Chondrocyte (in vitro differentiated cells): ENCODE measurements around the gene CDK1. TPM values are rescaled to one million over a fixed set of nuclear protein-coding genes. Genes with fewer than 3 reads are reported as not detected.

Experiments
- DNase-seq: peaks from one replicate; pipeline ENCODE4 v3.0.0; 2021; ENCODE audit warnings: mixed read lengths, low spot score
- H3K27ac Mint-ChIP-seq: one replicate; pipeline ENCODE4 v1.8.0; 2021; ENCODE audit warnings: mild to moderate bottlenecking, moderate library complexity, mixed read lengths; ENCODE audit not compliant: unreplicated experiment
- H3K27me3 Mint-ChIP-seq: 2 replicates; pipeline ENCODE4 v1.8.0; 2021; ENCODE audit warnings: low read depth, mixed read lengths
- H3K36me3 Mint-ChIP-seq: 2 replicates; pipeline ENCODE4 v1.8.0; 2021; ENCODE audit warnings: low read depth, mixed read lengths
- H3K4me1 Mint-ChIP-seq: 2 replicates; pipeline ENCODE4 v1.8.0; 2021; ENCODE audit warnings: low read depth, mild to moderate bottlenecking, mixed read lengths
- H3K4me3 Mint-ChIP-seq: one replicate; pipeline ENCODE4 v1.8.0; 2021; ENCODE audit warnings: mild to moderate bottlenecking, moderate library complexity, mixed read lengths; ENCODE audit not compliant: unreplicated experiment
- H3K9me3 Mint-ChIP-seq: 2 replicates; pipeline ENCODE4 v1.8.0; 2021; ENCODE audit warnings: low read depth, mixed read lengths
- CTCF ChIP-seq: fragments of 200-600 bp; sonication (generic); IDR thresholded peaks from 2 replicates; pipeline ENCODE4 v1.5.0; 2021; ENCODE audit warnings: antibody characterized with exemption, mild to moderate bottlenecking, moderate library complexity
- total RNA-seq: library from RNA; stranded (reverse); gene quantifications from 3 replicates; pipeline ENCODE4 v1.2.1, GENCODE V29; 2021

The CDK1 gene
- total RNA-seq, 1 donor from 2014 or later: 7.6 TPM

DNA sequence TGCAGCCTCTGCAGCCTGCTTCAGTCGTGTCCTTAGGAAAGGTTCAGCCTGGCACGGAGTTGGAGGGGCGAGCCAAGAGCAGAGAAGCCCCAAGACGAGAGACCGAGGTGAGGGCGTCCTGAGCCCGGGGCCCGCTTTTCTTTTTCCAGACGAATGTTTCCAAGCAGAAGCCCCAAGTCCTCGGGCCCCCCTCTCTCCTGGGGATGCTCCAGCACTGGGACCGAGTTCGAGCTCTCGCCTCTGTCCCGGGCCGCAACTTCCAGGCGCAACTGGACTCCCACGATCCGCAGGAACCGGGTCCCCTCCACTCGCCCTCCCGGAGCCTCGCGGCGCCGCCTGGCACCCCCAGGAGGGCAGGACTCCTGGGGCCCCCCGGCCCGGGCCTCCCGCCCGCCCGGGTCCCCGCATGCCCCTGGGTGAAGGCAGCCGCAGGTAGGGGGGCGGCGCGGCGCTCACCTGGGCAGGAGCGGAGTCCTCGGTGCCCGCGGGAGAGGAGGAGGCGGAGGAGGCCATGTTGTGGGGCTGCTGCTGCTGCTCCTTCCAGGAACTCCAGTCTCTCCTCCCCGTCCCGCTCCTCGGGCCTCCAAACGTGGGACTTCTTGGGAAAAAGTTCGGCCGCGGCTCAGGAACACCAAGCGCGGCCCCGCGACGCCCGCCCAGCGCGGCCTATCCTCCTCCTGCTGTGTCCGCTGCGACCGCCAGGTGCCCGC lies 45.3 kb upstream of the CDK1 start:
- Mint-ChIP-seq H3K4me3 (peak overlapping the region; percentile 68), H3K27me3 (peaks cover 27% of the 10 kb centered on the region), H3K27ac (no peak overlapping the region), H3K36me3 (no peaks in the 10 kb centered on the region), H3K9me3 (no peaks in the 10 kb centered on the region), H3K4me1 (peaks cover 7% of the 10 kb centered on the region)
- DNase-seq: peak; percentile 83
- TF ChIP-seq CTCF: peak; percentile 68

DNA sequence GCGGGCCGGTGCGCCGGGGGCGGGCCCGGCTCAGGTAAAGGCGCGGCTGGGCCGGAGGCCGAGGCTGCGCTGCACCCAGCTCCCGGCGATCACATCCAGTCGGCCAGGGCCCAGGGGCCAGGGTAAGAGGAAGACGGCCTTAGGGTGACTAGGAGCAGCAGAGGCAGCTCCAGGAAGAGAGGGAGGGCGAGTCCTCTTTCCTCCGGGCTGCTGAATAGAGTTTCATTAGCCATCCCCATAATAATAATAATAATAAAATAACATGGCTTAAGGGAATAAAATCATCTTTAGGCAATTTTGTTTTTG lies 44.8 kb upstream of the CDK1 start:
- Mint-ChIP-seq H3K4me1 (peaks cover 7% of the 10 kb centered on the region), H3K27me3 (peaks cover 27% of the 10 kb centered on the region), H3K36me3 (no peaks in the 10 kb centered on the region), H3K9me3 (no peaks in the 10 kb centered on the region), H3K4me3 (peak overlapping the region; percentile 54), H3K27ac (no peak overlapping the region)
- TF ChIP-seq CTCF: peak; percentile 21
- DNase-seq: no peak

GRCh38 chr10:60733826-60734225 lies 44.5 kb upstream of the CDK1 start:
- no peak for DNase-seq
- Mint-ChIP-seq H3K4me1 (peaks cover 7% of the 10 kb centered on the region), H3K27me3 (peaks cover 27% of the 10 kb centered on the region), H3K27ac (no peak overlapping the region), H3K9me3 (no peaks in the 10 kb centered on the region), H3K4me3 (peak overlapping the region; percentile 40), H3K36me3 (no peaks in the 10 kb centered on the region)
- no peak for TF ChIP-seq CTCF

DNA sequence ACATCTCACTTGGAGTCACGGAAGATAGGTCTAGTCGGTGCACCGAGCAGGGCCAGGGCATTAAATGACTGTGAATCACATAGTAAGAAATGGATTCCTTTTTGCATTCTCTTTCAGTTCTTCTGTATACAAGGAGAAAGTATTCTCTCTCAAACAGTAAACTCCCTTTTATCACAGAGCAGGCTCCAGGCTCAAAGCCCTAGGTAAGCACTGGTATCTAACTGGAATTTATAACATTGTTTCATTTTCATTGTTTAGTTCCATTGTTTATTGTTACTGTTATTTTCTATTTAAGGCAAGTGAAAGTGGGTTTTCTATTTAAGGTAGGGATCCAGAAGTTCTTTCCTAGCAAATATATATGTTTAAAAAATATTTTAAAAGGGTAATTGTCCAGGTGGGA lies 44.1 kb upstream of the CDK1 start:
- Mint-ChIP-seq H3K27me3 (peaks cover 26% of the 10 kb centered on the region), H3K36me3 (no peaks in the 10 kb centered on the region), H3K9me3 (no peaks in the 10 kb centered on the region), H3K4me1 (peaks cover 11% of the 10 kb centered on the region), H3K4me3 (no peak overlapping the region), H3K27ac (no peak overlapping the region)
- DNase-seq: no peak
- no peak for TF ChIP-seq CTCF

- no peak overlapping the region for H3K27ac Mint-ChIP-seq
- no peaks in the 10 kb centered on the region for H3K9me3 Mint-ChIP-seq
- no peak for DNase-seq
- peaks cover 19% of the 10 kb centered on the region for H3K4me1 Mint-ChIP-seq
- no peaks in the 10 kb centered on the region for H3K36me3 Mint-ChIP-seq
- peaks cover 20% of the 10 kb centered on the region for H3K27me3 Mint-ChIP-seq
- no peak overlapping the region for H3K4me3 Mint-ChIP-seq
- TF ChIP-seq CTCF: no peak
Measured at GRCh38 chr10:60735244-60735643, 43.0 kb upstream of the CDK1 start.
